Endothelial cell of umbilical vein (primary cell): ENCODE data around the gene EHBP1L1. TPM values are rescaled to one million over a fixed set of nuclear protein-coding genes. Genes with fewer than 3 reads are reported as not detected.

Experiments
- BruUV-seq: library from RNA; stranded (reverse); fragments of 400-500 nt; replicated peaks from 2 replicates; lab custom pipeline; 2021; lab: Mats Ljungman, UMichigan
- CTCF ChIA-PET: fragments of 300-600, 350-600 bp; sonication (Branson Sonifier 250); formaldehyde crosslinking; loops from one replicate; lab custom pipeline; 2021; ENCODE audit warnings: antibody characterized with exemption, inconsistent platforms; lab: Charles Lee
- POLR2A ChIA-PET: fragments of 300-600, 350-600 bp; sonication (Branson Sonifier 250); formaldehyde crosslinking; loops from one replicate; lab custom pipeline; 2021; ENCODE audit warnings: antibody characterized with exemption, inconsistent platforms; lab: Charles Lee
- DNase-seq: peaks from one replicate; pipeline ENCODE4 v3.0.0-alpha.2; 2011; ENCODE audit warnings: low read depth, low spot score
- FAIRE-seq: peaks from 2 replicates; lab custom pipeline; 2011; peaks lifted over from hg19 to GRCh38; lab: Jason Lieb, UNC
- H2AFZ ChIP-seq: 2 replicates; pipeline ENCODE4 v1.6.0; 2012; ENCODE audit warnings: low read depth, low read length, control low read depth, inconsistent platforms
- H3K27ac ChIP-seq: 2 replicates; pipeline ENCODE4 v1.5.1; 2011; ENCODE audit warnings: low read depth, mild to moderate bottlenecking, control low read depth, low read length, moderate library complexity; ENCODE audit not compliant: insufficient read depth
- H3K27me3 ChIP-seq, 2 experiments: 2 replicates each; pipeline versions ENCODE4 v1.6.0 to v1.6.1; 2011; ENCODE audit warnings: low read length in 2 of 2, mixed read lengths in 1 of 2; ENCODE audit not compliant: control insufficient read depth in 2 of 2, insufficient read depth in 2 of 2
- H3K36me3 ChIP-seq, 2 experiments: 2 replicates in 1 of 2; 3 replicates in 1 of 2; pipeline ENCODE4 v1.5.1; 2011; ENCODE audit warnings: low read length in 2 of 2, mild to moderate bottlenecking in 1 of 2, moderate library complexity in 1 of 2; ENCODE audit not compliant: control insufficient read depth in 2 of 2, insufficient read depth in 2 of 2; ENCODE audit errors: extremely low read depth in 1 of 2
- H3K4me1 ChIP-seq: 3 replicates; pipeline ENCODE4 v1.5.1; 2011; ENCODE audit warnings: mild to moderate bottlenecking, low read length; ENCODE audit not compliant: control insufficient read depth, insufficient read depth; ENCODE audit errors: extremely low read depth
- H3K4me2 ChIP-seq: 2 replicates; pipeline ENCODE4 v1.6.1; 2011; ENCODE audit warnings: low read length, control low read depth, mixed read lengths; ENCODE audit not compliant: insufficient read depth
- H3K4me3 ChIP-seq, 3 experiments: fragments of 200-600 bp in 1 of 3; sonication (generic), shearing (Covaris generic) in 1 of 3; replicated peaks in 1 of 3; 2 replicates each; pipeline ENCODE4 v1.5.1; 2011 to 2016; ENCODE audit warnings: control low read depth in 3 of 3, low read length in 3 of 3, mild to moderate bottlenecking in 2 of 3, inconsistent platforms in 1 of 3, low read depth in 1 of 3, moderate library complexity in 1 of 3; ENCODE audit not compliant: insufficient read depth in 1 of 3
- H3K79me2 ChIP-seq: 2 replicates; pipeline ENCODE4 v1.6.0; 2012; ENCODE audit warnings: low read length, inconsistent platforms; ENCODE audit not compliant: control insufficient read depth, insufficient read depth
- H3K9ac ChIP-seq: replicated peaks from 2 replicates; pipeline ENCODE3; 2011; ENCODE audit warnings: low read length, control low read depth; ENCODE audit not compliant: insufficient read depth; ENCODE audit errors: extremely low read depth
- H3K9me1 ChIP-seq: replicated peaks from 3 replicates; pipeline ENCODE4 v1.6.0; 2011; ENCODE audit warnings: mild to moderate bottlenecking, low read length; ENCODE audit not compliant: control insufficient read depth, insufficient read depth; ENCODE audit errors: extremely low read depth
- H3K9me3 ChIP-seq: replicated peaks from 2 replicates; pipeline ENCODE4 v1.5.1; 2012; ENCODE audit warnings: low read length, inconsistent platforms; ENCODE audit not compliant: control insufficient read depth, insufficient read depth
- H4K20me1 ChIP-seq: replicated peaks from 2 replicates; pipeline ENCODE3; 2011; ENCODE audit warnings: mild to moderate bottlenecking, low read length; ENCODE audit not compliant: control insufficient read depth, insufficient read depth; ENCODE audit errors: extremely low read depth
- CTCF ChIP-seq, 2 donors: IDR thresholded peaks; 1 replicate in 1 of 2; 2 replicates in 1 of 2; pipeline ENCODE4 v1.5.1; 2011; ENCODE audit warnings: low read length in 2 of 2, mild to moderate bottlenecking in 2 of 2, moderate library complexity in 2 of 2, control low read depth in 1 of 2, inconsistent platforms in 1 of 2, low read depth in 1 of 2; ENCODE audit not compliant: insufficient read depth in 1 of 2; ENCODE audit errors: extremely low read depth in 1 of 2
- EZH2 ChIP-seq: IDR thresholded peaks from 2 replicates; pipeline ENCODE4 v1.6.1; 2012; ENCODE audit warnings: borderline replicate concordance, low read depth, mild to moderate bottlenecking, moderate library complexity, low read length, inconsistent platforms; ENCODE audit not compliant: severe bottlenecking
- FOS ChIP-seq: IDR thresholded peaks from 2 replicates; pipeline ENCODE4 v1.6.1; 2011; ENCODE audit warnings: mild to moderate bottlenecking, low read length, moderate library complexity, borderline replicate concordance; ENCODE audit not compliant: insufficient read depth
- GATA2 ChIP-seq: IDR thresholded peaks from 2 replicates; pipeline ENCODE4 v1.7.0; 2011; ENCODE audit warnings: low read depth, mild to moderate bottlenecking, moderate library complexity, mixed read lengths, low read length; ENCODE audit not compliant: insufficient read length, insufficient read depth
- MYC ChIP-seq: IDR thresholded peaks from one replicate; pipeline ENCODE4 v1.6.1; 2011; ENCODE audit warnings: mild to moderate bottlenecking, low read depth, low read length
- dilution Hi-C: fragments of 300-500 bp; cut with MboI; formaldehyde crosslinking; loops from one replicate; pipeline ENCODE4 v1.15.0; 2019; ENCODE audit warnings: low sequenced_read_pairs; ENCODE audit not compliant: extremely low pct_ligation_motif_present
- intact Hi-C: fragments of 100-400 bp; cut with micrococcal nuclease; formaldehyde crosslinking; loops from one replicate; pipeline ENCODE4 v1.10.0; 2022
- polyA plus RNA-seq, 4 experiments: library from polyadenylated mRNA; depleted of rRNA in 3 of 4; stranded (reverse) in 3 of 4; unstranded in 1 of 4; fragments of >200 nt; gene quantifications; 2 replicates each; pipeline versions ENCODE4 v1.2.1 to v1.2.3, GENCODE V29; 2011 to 2012; ENCODE audit warnings: missing spikeins in 1 of 4
- total RNA-seq: library from RNA; stranded (reverse); gene quantifications from 2 replicates; pipeline ENCODE4 v1.2.3, GENCODE V29; 2021

EHBP1L1 gene
- total and polyA plus RNA-seq, 2 donors (not counting 3 experiments of a cell fraction or from before 2014, with no cell fraction given), result 12.7 to 19.7 TPM

GRCh38 chr11:65624931-65625627 is 49.2 kb downstream of the EHBP1L1 start:
- dilution Hi-C loops (no loop called here), intact Hi-C loops (no loop called here)
- no peak for DNase-seq
- Histone ChIP-seq H3K4me2 (no peak overlapping the region), H3K9ac (no peak overlapping the region), H3K36me3 (peaks cover 18 to 70% of the 10 kb centered on the region in 2 experiments), H4K20me1 (no peaks in the 10 kb centered on the region), H3K4me3 (no peak overlapping the region), H3K27me3 (no peaks in the 10 kb centered on the region), H3K4me1 (no peaks in the 10 kb centered on the region), H3K79me2 (no peaks in the 10 kb centered on the region), H3K27ac (no peak overlapping the region), H3K9me3 (no peaks in the 10 kb centered on the region), H3K9me1 (no peaks in the 10 kb centered on the region), H2AFZ (no peak overlapping the region)
- ChIA-PET POLR2A (interaction anchor here (1.0 kb wide), 1 partner anchor 10 kb away, joined by 3 read pairs; the partner anchor contains the start of gene PCNX3), CTCF (interaction anchor here (0.9 to 2.8 kb wide), 23 partner anchors 8 to 363 kb away, joined by 3 to 24 read pairs (median 5); partner anchors contain the start of genes AP5B1, FAM89B, KAT5 and PCNX3)
- TSS peak; percentile 20 for BruUV-seq
- no peak for FAIRE-seq
- TF ChIP-seq GATA2 (no peak), MYC (no peak), EZH2 (no peak)

- ChIA-PET CTCF (interaction anchor here (0.9 to 2.8 kb wide), 23 partner anchors 9 to 363 kb away, joined by 3 to 24 read pairs (median 5); partner anchors contain the start of genes AP5B1, FAM89B, FIBP and KAT5), POLR2A (interaction anchor here (1.0 kb wide), 1 partner anchor 11 kb away, joined by 3 read pairs; the partner anchor contains the start of gene PCNX3)
- peaks cover 21 to 70% of the 10 kb centered on the region in 2 experiments for H3K36me3 ChIP-seq
- no peaks in the 10 kb centered on the region for H3K4me1 ChIP-seq
- intact Hi-C loops (loop anchor here (1.0 to 2.0 kb wide), 3 partner anchors 81 to 193 kb away; no protein-coding TSS in a partner anchor), dilution Hi-C loops (no loop called here)
- FAIRE-seq, result peak; percentile 89
- no peak overlapping the region for H3K27ac ChIP-seq
- H3K9ac ChIP-seq, result no peak overlapping the region
- DNase-seq, result peak; percentile 56
- H3K79me2 ChIP-seq, result no peaks in the 10 kb centered on the region
- TF ChIP-seq CTCF (IDR thresholded peaks at IDR 0.05; ENCODE audit: extremely low read depth in 1 of 2, insufficient read depth in 1 of 2, low read depth in 1 of 2, low read length in 2 of 2) (peak; percentile 81 to 91), FOS (no peak), MYC (no peak)
- no peaks in the 10 kb centered on the region for H3K9me3 ChIP-seq
- H4K20me1 ChIP-seq, result no peaks in the 10 kb centered on the region
- no peak overlapping the region for H3K4me3 ChIP-seq
- H3K27me3 ChIP-seq, result no peaks in the 10 kb centered on the region
- BruUV-seq, result no TSS peak
- no peak overlapping the region for H3K4me2 ChIP-seq
- no peaks in the 10 kb centered on the region for H3K9me1 ChIP-seq
- no peak overlapping the region for H2AFZ ChIP-seq
Measured at GRCh38 chr11:65625628-65626342, 49.9 kb downstream of the EHBP1L1 start.
